Fibroblast of skin of abdomen (primary cell): ENCODE data around the gene CD200R1L.

ENCODE experiments used
- DNase-seq: peaks from one replicate; pipeline ENCODE4 v3.0.0-alpha.2; 2013

CD200R1L gene

DNA sequence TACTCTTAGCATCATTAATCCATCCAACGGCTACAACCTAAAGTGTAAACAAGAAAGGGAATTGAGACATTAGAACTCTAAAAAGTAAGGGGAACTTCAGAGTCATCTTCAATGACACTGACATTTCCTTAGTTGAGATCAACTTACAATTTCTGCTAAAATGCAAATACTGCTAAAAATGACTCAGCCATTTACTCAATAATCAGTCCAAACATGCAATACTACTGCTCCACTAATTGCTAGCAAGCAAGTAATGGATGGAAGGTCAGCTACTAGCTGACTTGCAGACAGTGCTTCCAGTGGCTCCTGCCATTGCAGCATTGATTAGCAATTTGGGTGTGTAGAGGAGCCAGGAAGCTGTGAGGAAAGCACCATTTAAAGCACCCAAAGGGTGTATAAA is 28.4 kb downstream of the CD200R1L start:
- peak; percentile 60 for DNase-seq

- no peak for DNase-seq
Observed at GRCh38 chr3:112817797-112818196, 28.9 kb downstream of the CD200R1L start.

GRCh38 chr3:112817271-112817670 is 29.4 kb downstream of the CD200R1L start:
- peak; percentile 44 for DNase-seq

DNA sequence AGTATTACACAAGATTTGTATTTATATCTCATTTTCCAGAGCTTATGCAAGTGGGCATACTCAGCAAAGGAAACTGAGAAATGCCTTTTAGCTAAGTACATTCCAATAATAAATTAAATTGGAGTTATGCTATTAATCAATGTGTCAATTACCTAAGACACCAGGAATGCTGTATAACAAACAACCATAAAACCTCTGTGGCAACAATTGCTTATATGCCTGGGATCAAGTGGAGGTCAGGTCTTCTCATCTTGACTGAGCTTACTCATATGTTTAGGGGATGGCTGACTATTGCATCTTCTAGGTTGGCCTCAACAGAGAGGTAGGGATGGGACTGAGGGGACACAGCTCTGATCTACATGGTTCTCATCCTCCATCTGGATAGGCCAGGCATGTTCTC is 30.7 kb downstream of the CD200R1L start:
- peak; percentile 71 for DNase-seq

- DNase-seq, result peak; percentile 85
Observed at GRCh38 chr3:112814266-112814665, 32.4 kb downstream of the CD200R1L start.

DNA sequence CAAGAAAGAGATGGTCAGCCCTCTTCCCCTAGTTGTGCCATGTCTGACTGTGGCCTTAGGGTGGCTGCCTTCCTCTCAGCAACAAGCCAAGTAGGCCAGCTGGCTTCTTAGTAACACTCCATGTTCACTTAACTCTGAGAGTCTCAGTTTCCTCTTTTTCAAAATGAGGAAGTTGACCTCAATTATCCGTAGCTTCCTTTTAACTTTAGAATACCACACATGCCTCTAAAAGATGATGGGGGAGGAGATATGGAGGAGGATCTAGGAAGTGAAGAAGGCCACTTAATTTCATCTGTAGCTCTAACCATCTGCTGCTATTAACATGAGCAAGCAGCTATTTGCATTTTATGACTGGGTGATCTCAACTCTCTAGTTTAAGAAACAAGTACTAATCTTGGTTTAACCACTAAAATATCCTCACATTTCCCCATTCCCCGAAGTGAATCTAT is 32.9 kb downstream of the CD200R1L start:
- peak; percentile 80 for DNase-seq

DNA sequence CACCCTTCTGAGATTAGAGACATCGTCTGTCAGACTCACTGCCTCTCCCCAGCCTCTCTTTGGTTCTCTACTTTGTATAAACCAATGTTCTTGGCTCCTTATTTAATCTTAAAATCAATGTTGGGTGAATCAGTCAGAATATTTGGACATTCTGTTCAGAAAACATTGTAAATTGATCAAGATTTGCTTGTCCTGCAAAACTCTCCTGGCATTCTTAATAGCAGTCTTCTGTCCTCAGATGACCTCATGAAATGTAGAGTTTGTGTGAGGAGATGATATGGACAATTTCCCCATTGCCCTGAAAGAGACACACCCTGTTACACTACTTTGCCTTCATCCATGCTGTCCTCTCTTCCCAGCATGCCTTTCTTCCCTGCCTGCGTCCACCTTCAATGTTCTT is 33.6 kb downstream of the CD200R1L start:
- no peak for DNase-seq

DNA sequence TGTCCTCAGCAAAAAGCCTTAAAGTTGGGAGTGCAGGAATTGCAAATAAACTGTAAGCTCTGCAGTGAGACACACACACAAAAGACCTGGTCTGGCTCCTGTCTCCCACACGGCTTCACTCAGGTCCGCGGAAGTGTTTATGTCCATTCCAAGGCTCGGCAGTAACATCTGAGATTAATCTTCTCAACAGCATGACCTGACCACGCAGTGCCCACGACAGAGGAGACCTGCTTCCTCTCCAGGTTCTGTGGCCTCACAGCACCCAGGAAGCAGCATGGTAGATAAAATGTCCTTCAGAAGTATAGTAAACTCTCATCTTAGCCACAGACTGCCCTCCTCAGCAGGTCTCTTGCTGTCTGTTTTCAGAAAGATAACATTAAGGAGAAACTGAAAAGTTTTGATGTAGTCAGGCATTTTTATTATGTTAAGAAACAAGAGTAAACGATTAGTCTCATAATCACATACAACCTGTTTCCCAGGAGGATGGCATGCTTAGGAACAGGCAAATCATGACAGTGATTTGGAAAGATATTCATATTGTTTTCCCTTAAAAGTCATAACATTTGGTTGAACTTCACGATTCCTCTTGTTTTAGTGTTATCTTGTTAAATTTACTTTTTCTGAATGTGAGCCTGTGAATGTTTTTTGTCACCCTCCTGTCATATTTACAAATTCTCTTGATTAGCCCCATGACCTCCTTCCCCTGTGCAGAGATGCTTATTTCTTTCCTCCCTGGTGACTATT is 34.6 kb downstream of the CD200R1L start:
- no peak for DNase-seq

GRCh38 chr3:112811131-112811884 is 35.4 kb downstream of the CD200R1L start:
- DNase-seq, result peak; percentile 93

DNA sequence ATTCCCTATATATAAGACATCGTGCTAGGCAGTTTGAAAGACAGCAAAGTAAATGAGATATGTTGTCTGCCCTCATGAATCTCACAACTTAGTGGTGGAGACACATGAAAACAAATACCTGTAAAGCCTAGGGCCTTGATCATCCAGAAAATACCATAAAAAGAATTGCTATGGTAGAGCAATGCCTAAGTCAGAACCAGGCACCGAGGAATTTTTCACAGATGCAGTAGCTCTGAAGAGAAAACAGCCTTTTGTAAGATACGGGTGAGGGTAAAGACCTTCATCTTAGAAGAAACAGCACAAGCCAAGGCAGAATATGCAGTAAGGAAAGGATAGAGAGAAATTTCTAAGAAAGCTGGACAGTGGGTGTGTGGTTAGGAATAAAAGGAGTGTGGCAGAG is 36.1 kb downstream of the CD200R1L start:
- no peak for DNase-seq

- no peak for DNase-seq
Observed at GRCh38 chr3:112808136-112808535, 38.5 kb downstream of the CD200R1L start.

DNA sequence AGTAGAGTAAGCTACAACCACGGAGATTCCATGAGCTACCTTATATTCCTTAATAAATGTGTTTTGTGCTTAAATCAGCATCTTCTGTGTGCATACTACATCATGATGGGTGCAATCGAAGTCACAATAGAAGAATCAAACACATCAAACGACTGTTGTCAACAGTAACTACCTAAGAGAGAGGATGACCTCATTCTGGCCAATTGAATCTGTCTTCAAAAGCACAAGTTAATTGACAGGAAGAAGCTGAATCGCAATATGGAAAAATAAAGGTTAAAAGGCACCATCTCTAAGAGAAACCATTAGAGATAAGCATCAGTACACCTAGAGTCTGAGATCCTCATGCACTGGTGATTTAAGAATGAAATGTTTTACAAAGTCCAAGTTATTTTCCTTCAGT is 39.0 kb downstream of the CD200R1L start:
- DNase-seq, result no peak

DNA sequence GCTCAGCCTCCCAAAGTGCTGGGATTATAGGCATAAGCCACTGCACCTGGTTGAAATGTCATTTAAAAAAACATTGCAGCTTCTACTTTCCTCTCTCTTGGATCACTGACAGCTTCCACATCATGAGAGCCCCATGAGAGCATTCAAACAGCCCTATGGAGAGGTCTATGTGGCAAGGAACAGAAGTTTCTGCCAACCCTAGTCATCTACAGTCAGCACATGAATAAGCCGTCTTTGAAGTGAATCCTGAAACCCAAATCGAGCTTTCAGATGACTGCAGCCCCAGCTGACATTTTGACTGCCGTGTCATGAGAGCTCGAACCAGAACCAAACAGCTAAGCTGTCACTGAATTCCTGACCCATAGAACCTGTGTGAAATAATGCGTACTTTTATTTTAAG is 39.8 kb downstream of the CD200R1L start:
- no peak for DNase-seq

- peak; percentile 72 for DNase-seq
Observed at GRCh38 chr3:112805126-112805525, 41.5 kb downstream of the CD200R1L start.

DNA sequence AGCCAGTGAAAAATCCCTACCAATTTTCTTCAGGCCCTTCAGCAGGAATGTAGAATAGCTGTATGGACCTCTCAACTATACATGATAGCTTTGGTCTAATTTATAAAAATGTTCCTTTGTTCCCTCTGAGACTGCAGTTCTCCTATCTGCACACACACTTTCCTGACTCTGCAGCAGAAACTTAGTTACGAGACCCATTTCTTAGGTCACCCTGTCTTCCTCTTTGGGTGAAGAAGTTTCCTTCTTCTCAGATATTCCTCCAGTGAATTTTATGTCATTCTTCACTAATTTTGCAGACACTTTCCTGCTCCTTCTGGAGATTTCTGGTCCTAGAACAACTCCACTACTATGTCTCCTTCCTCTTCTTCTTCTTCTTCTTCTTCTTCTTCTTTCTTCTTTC is 42.6 kb downstream of the CD200R1L start:
- DNase-seq, result no peak

DNA sequence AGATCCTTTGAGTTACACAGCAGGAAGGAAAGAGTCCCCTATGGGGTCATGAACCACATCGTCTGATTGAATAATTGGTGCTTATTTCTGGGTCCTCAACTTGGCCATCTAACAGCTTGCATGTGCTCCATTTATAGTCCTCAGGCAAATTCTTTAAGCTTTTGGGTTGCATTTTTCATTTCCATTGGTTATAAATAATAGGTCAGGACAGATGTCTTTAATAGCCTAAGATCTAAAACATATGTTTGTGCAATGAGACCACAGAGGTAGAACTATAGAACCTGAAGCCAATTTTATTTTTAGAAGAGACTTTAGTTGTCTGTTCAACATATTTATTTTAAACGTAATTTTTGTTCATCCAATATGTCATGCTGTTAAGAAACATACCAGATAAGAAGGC is 43.2 kb downstream of the CD200R1L start:
- peak; percentile 78 for DNase-seq

DNA sequence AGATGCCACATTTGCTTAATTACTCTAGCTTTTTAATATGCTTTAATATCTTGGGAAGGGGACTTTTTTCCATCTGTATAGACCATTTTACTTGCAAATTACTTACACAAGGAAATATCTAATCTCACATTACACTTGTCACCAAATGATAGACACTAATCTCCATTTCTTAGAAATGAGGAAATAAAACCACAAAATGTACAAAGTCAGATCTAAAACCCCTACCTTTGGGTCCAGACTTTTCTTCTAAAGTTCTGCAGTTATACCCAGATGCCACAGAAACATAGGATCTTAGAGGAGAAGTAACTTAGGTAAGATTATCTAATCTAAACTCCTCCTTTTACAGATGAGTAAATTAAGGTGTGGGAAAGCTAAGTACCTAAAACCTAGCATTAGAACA is 44.3 kb downstream of the CD200R1L start:
- DNase-seq, result no peak

DNA sequence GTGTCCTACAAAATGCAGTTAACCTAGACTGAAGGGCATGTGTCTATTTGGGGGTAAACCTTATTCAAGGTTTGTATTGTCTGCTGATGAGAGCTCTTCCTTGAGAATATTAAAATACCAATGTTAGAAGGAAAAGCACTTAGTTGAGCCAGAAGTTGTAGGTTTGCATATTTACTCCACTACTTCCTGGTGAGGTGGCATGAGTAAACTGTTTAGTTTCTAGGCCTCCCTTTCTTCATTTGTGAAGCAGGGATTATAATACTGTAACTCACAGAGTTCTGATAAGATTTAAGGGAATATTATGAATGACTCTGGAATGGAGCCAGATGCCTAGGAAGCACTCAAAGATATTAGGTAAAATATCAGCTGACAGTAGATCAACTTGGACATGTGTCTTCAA is 46.7 kb downstream of the CD200R1L start:
- no peak for DNase-seq

DNA sequence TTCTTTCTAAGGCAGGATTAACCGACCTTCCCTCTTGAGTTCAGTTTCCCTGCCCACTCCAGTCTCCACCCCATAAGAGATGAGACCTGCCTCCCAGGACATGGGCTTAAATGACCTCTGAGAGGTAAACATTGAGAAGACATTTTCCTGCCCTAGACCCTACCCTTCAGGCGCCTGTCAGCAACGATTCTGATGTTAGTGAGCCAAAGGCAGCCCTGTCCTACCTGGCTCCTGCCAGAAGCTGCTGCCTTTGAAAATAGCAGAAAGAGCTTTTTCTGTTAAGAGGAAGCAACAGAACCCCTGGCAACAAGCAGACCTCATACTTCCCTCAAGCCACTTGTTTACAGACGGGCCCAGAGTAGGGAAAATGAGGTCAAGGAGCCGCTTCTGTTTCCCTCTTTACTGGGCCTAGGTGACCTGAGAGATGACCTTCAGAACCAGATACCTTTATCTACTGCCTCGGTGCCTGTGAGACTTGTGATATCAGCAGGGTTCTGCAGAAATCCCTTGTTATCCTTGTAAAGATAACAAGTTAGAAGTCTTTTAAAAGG is 52.0 kb downstream of the CD200R1L start:
- DNase-seq, result no peak

DNA sequence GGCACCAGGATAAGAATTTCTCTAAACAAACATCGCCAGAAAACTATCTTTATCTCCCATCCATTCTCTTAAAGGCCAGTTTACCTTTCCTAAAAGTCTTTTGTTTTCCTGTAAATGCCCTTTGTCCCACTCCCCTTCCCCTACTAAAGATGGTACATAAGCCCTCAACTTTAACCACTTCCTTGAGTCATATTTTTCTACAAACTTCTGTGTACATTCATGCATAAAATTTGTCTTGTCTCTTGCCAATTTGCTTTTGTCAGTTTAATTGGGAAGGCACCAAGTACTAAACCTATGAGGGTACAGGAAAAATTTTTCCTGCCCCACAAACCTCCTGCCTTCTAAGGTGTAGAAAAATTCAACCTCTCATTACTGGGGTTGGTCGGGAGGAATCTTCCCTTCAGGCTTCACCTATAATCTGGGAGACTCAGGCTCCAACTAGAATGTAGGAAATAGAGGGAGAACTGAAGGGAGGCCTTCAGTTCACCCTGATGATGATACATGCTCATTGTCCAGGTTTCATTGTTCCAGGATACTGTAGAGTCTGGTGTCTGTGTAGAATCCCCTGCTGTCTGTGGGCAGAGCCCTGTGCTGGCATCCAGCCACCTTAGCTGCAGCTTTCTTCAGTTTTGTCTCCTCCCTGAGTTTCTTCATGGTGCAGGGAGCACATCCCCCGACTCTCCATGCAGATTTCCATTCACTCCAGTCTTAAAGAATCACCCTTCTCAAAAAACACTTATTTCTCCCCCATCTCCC is 53.2 kb downstream of the CD200R1L start:
- peak; percentile 43 for DNase-seq

GRCh38 chr3:112791736-112792135 is 54.9 kb downstream of the CD200R1L start:
- DNase-seq, result no peak

GRCh38 chr3:112789787-112790186 is 56.9 kb downstream of the CD200R1L start:
- no peak for DNase-seq
